ENCODE measurements around the gene TST. TPM values are rescaled to one million over a fixed set of nuclear protein-coding genes. Genes with fewer than 3 reads are reported as not detected.

The TST gene
- total RNA-seq, 2 donors from 2014 or later: 38.1 to 58.1 TPM

DNA sequence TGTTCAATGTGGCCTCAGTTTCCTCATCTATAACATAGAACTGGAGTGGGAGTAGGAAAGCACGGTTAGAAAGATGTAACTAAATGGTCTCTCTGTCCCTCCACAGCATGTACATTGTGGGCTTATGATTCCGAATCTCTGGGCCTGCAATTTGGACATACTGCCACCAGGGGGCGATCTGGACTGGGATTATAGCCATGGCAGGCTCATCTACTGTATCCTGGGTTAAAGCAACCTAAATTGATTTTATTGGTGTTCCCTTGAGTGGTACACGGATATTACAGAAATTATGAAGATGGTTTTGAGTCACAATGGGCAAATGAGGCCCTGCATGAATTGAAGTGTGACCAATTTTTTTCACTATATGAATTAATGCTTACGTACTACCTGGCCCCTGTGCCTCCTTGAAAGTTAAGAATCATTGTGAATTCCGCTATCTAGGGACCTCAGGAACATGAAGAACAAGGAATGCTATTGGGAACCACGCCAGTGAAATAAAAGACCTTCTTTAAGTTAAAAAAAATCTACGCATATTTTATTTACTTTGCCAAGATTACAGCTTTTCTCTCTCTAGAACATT, 32.9 kb downstream of the TST start:
- intact Hi-C loops (cut with DNase I): no loop called here
- H3K36me3 ChIP-seq: no peaks in the 10 kb centered on the region
- DNase-seq (ENCODE audit: low spot score): no peak
- no peak overlapping the region for H3K27ac ChIP-seq
- H3K4me3 ChIP-seq: no peak overlapping the region
- 29% methylated on average over 8 of the region's 8 CpGs for WGBS
- H3K9me3 ChIP-seq: no peaks in the 10 kb centered on the region
- H3K4me1 ChIP-seq (replicated peaks): no peaks in the 10 kb centered on the region
- TF ChIP-seq, protein P1, sequence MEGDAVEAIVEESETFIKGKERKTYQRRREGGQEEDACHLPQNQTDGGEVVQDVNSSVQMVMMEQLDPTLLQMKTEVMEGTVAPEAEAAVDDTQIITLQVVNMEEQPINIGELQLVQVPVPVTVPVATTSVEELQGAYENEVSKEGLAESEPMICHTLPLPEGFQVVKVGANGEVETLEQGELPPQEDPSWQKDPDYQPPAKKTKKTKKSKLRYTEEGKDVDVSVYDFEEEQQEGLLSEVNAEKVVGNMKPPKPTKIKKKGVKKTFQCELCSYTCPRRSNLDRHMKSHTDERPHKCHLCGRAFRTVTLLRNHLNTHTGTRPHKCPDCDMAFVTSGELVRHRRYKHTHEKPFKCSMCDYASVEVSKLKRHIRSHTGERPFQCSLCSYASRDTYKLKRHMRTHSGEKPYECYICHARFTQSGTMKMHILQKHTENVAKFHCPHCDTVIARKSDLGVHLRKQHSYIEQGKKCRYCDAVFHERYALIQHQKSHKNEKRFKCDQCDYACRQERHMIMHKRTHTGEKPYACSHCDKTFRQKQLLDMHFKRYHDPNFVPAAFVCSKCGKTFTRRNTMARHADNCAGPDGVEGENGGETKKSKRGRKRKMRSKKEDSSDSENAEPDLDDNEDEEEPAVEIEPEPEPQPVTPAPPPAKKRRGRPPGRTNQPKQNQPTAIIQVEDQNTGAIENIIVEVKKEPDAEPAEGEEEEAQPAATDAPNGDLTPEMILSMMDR (IDR thresholded peaks at IDR 0.05): peak in 2 of 4 experiments; percentile 30 to 36
- TF ChIP-seq POLR2AphosphoS5 (IDR thresholded peaks at IDR 0.05): no peak
- no peak for TF ChIP-seq POLR2A (IDR thresholded peaks at IDR 0.05)
- no peaks in the 10 kb centered on the region for H3K27me3 ChIP-seq (replicated peaks; ENCODE audit: insufficient read depth)

DNA sequence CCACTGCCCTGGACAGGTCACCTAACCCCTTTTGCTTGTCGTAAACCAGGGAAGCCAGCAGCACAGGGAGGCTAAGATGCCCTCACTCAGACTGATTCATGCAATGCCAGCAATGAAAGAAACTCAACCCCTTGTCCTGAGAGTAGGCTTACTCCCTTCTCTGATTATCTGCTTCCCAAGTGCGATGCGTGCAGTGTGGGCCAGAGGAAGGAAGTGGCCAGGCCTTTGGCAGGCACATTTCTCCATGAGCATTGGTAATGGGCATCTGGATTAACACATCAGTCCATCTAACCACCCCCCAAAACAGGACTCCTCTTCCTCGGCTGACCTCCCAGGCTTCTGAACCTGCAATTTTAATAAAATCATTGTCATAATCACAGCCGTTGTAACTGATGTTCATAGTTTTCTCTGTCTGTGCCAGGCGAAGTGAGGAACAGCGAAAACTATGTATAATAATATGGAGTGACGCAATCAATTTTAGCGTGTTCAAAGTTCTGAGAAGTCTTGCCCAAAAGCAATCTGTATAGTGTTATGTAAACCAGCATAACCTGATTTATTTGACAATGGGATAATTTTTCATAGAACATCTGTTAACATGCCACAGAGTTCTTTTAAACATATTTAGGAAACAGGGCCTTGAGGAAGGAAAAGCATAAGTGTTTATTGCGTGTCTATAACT, 33.9 kb downstream of the TST start:
- H3K36me3 ChIP-seq: no peaks in the 10 kb centered on the region
- no peaks in the 10 kb centered on the region for H3K9me3 ChIP-seq
- H3K4me3 ChIP-seq: no peak overlapping the region
- H3K4me1 ChIP-seq (replicated peaks): no peaks in the 10 kb centered on the region
- WGBS: 82% methylated on average over 10 of the region's 10 CpGs
- TF ChIP-seq POLR2A (IDR thresholded peaks at IDR 0.05) (no peak), POLR2AphosphoS5 (IDR thresholded peaks at IDR 0.05) (no peak)
- TF ChIP-seq, protein P1 (IDR thresholded peaks at IDR 0.05): no peak
- intact Hi-C loops (cut with DNase I): no loop called here
- DNase-seq (ENCODE audit: low spot score): no peak
- no peak overlapping the region for H3K27ac ChIP-seq
- no peaks in the 10 kb centered on the region for H3K27me3 ChIP-seq (replicated peaks; ENCODE audit: insufficient read depth)

DNA sequence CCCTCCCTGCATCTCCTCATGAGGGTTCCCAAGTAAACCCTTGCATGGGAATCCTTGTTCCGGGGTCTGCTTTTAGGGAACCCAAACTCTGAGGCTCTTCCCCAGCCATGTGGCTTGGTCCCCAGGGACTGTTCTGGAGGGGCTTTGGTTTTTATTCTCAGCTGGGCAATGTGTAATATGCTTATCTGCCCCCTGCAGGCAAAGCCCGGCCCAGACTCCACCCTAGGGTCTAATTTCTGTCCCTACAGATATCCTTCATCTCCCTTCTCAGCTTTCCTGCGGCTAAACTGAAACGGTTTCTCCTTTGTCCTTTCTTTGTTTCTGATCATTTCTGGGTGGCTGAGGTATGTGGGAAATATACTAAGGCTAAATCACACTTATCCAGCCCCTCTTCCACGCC, 37.1 kb downstream of the TST start:
- Histone ChIP-seq H3K27ac (no peak overlapping the region), H3K9me3 (no peaks in the 10 kb centered on the region), H3K4me3 (no peak overlapping the region), H3K36me3 (no peaks in the 10 kb centered on the region), H3K4me1 (replicated peaks) (peaks cover 5% of the 10 kb centered on the region), H3K27me3 (replicated peaks; ENCODE audit: insufficient read depth) (no peaks in the 10 kb centered on the region)
- DNase-seq (ENCODE audit: low spot score): no peak
- TF ChIP-seq POLR2AphosphoS5 (IDR thresholded peaks at IDR 0.05) (no peak), POLR2A (IDR thresholded peaks at IDR 0.05) (no peak)
- TF ChIP-seq, protein P1 (IDR thresholded peaks at IDR 0.05): no peak
- 69% methylated on average over 5 of the region's 5 CpGs for WGBS
- intact Hi-C loops (cut with DNase I): no loop called here

DNA sequence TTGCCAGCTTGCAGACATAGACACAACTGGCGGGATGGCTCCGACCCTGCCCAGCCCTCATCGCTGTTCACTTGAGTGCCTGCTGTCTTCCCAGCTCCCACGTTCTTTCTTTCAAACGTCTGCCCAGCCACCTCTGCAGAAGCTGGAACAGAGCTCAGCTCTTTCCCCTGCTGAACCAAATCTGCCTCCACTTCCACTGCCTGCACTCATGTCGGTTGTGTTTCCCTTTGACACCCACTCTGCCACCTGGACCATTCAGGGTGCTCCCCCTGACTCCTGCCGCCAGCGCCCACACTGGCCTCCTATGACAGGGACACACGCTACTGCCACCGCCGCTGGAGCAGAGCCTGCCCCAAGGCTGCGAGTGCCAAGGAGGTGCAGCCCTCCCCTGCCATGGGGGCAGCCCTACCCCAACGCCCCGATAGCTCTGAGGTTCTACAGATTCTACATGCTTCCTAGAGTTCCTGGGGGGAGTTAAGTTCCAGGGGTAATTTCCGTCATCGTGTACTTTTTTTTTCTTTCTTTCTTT, 37.9 kb downstream of the TST start:
- TF ChIP-seq POLR2A (IDR thresholded peaks at IDR 0.05): no peak
- no peak for TF ChIP-seq POLR2AphosphoS5 (IDR thresholded peaks at IDR 0.05)
- TF ChIP-seq, protein P1 (IDR thresholded peaks at IDR 0.05): no peak
- no peak for DNase-seq (ENCODE audit: low spot score)
- H3K27ac ChIP-seq: no peak overlapping the region
- no peaks in the 10 kb centered on the region for H3K9me3 ChIP-seq
- intact Hi-C loops (cut with DNase I): no loop called here
- H3K36me3 ChIP-seq: no peaks in the 10 kb centered on the region
- no peaks in the 10 kb centered on the region for H3K27me3 ChIP-seq (replicated peaks; ENCODE audit: insufficient read depth)
- 80% methylated on average over 16 of the region's 16 CpGs for whole genome bisulfite sequencing
- peaks cover 5% of the 10 kb centered on the region for H3K4me1 ChIP-seq (replicated peaks)
- no peak overlapping the region for H3K4me3 ChIP-seq

Data from prostate gland (tissue), 2 donors.